GM19455 (cell line): ENCODE results near the gene RILPL2.
"Not testable (repeated sequence)": the region's sequence is repeated elsewhere in the genome, so short reads cannot be mapped to it uniquely, and the experiment has no call there.

Experiments used
- ATAC-seq: cut with Tn5 transposase; IDR thresholded peaks from one replicate; pipeline ENCODE4 v1.9.1; 2021; ENCODE audit not compliant: unreplicated experiment

The RILPL2 gene

DNA sequence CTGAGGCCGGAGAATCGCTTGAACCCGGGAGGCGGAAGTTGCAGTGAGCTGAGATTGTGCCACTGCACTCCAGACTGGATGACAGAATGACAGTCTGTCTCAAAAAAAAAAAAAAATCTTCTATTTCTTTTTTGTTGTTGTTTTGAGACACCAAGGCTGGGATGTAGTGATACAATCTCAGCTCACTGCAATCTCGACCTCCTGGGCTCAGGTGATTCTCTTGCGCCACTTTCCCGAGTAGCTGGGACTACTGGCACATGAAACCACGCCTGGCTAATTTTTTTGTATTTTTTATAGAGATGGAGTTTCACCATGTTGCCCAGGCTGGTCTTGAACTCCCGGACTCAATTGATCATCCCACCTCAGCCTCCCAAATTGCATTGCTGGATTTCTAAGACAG is 14.2 kb upstream of the RILPL2 start:
- ATAC-seq: no peak

- ATAC-seq: no peak
Observed at GRCh38 chr12:123449856-123450255, 13.4 kb upstream of the RILPL2 start.

GRCh38 chr12:123449249-123449733 is 12.8 kb upstream of the RILPL2 start:
- no peak for ATAC-seq

GRCh38 chr12:123446333-123446713 is 9.8 kb upstream of the RILPL2 start:
- ATAC-seq: no peak

DNA sequence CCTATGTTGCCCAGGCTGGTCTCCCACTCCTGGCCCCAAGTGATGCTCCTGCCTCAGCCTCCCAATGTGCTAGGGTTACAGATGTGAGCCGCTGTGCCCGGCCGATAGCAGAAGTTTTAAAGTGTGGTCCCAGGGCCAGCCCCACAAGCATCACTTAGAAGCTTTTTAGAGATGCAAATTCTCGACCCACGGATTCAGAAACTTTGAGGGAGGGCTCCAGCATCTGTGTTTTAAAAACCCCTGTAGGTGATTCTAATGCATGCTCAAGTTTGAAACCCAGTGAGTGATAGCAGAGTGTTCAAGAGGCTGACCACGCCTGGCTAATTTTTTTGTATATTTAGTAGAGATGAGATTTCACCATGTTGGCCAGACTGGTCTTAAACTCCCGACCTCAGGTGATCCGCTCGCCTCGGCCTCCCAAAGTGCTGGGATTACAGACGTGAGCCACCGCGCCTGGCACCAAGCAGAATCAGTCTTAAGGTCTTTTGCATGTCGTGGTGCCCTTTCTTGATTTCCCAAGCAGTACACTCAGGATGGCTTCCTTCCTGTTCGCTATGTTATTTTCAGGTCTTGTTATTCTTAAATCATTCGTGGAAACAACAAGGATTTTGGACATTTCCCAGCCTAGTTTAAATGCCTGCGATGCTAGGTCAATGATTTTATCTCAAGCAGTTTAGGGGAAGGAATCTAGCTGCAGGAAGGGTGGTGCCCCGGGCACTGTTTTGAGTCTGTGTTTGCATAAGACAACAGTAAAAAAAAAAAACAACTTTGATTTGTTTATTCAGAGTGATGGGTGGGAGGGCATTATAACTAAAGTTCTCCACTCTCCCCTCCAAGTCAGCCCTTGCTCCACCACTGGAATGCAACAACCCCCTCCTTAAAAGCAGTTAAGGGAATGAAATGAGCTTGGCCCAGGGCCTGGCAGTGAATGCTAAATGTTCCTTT is 9.2 kb upstream of the RILPL2 start:
- ATAC-seq: no peak

DNA sequence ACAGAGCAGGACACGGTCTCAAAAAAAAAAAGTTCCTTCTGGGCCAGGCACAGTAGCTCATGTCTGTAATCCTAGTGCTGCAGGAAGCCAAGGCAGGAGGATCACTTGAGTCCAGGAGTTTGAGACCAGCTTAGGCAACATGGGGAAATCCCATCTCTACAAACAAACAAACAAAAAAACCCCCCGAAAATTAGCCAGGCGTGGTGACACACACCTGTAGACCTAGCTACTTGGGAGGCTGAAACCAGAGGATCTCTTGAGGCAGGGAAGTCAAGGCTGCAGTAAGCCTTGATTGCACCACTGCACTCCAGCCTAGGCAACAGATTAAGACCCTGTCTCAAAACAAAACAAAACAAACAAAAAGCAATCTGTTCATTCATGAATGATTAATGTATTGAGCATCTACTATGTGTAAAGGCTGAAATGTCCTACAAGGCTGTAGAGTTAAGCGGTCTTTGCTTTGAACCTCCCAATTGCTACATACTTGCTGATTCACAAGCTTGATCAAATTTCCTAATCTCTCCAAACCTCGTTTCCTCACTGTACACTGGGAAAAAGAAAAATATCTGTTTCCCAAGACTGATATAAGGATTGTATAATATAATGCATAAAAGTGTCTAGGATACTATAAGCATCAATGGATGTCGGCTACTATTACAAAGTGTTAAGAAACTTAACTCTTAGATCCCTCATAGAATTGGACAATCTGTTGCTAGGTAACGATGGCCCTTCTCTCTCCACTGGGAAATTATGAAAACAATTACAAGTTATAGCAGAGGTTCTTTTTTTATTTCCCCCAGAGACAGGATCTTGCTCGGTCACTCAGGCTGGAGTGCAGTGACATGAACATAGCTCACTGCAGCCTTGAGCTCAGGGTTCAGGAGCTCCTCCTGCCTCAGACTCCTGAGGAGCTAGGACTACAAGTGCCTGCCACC is 7.9 kb upstream of the RILPL2 start:
- no peak for ATAC-seq

GRCh38 chr12:123442774-123443173 is 6.3 kb upstream of the RILPL2 start:
- no peak for ATAC-seq

DNA sequence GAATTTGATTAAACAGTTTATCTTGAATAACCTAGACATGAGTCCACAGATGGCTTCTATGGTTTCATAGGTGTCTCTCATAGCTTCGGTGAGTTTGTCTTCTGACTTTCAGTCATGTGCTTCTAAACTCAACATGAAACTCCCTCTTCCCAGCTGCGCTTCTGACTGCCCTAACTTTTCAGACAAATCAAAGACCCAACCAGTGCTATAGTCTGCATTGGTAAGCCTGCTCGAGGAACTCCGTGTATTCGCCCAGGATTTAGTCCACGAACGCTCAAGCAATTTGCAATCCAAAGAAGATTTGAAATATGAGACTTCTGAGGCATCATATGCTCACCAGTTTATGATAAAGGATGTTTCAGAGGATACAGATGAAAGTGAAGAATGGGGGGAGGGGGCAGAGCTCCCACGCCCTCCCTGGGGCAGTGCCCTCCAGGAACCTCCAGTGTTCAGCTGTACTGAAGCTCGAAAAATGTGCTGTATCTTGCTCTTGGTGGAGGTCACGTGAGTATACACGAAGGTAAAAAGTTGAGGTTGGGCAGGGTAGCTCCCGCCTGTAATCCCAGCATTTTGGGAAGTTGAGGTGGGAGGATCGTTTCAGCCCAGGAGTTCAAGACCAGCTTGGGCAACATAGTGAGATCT is 5.2 kb upstream of the RILPL2 start:
- peak; percentile 64 for ATAC-seq

GRCh38 chr12:123435636-123436016 is 858 bp downstream of the RILPL2 start:
- ATAC-seq: no peak

GRCh38 chr12:123433615-123434014 is 2.9 kb downstream of the RILPL2 start:
- ATAC-seq: no peak

GRCh38 chr12:123431951-123432817 is 4.3 kb downstream of the RILPL2 start:
- ATAC-seq: not testable (repeated sequence)

GRCh38 chr12:123429101-123429500 is 7.4 kb downstream of the RILPL2 start:
- ATAC-seq: not testable (repeated sequence)

GRCh38 chr12:123428591-123428990 is 7.9 kb downstream of the RILPL2 start:
- no peak for ATAC-seq

GRCh38 chr12:123427036-123427769 is 9.3 kb downstream of the RILPL2 start:
- peak; percentile 83 for ATAC-seq

DNA sequence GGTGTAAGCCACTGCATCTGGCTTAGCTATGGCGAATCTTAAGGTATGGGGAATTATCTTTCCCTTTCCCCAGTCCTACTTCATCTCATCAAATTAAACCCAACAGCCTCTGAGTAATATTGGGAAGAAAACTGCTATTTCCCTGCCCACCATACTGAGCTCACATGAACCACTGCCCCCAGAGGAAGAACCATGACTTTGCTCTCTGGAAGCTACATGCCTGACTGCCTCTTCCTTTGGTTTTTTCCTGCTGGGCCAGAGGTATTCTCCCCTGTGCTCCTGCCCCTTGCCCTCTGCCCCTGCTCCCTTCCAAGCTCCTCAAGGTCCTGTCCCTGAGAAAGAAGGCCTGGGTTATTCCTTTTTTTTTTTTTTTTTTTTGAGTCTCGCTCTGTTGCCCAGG is 15.2 kb downstream of the RILPL2 start:
- no peak for ATAC-seq

DNA sequence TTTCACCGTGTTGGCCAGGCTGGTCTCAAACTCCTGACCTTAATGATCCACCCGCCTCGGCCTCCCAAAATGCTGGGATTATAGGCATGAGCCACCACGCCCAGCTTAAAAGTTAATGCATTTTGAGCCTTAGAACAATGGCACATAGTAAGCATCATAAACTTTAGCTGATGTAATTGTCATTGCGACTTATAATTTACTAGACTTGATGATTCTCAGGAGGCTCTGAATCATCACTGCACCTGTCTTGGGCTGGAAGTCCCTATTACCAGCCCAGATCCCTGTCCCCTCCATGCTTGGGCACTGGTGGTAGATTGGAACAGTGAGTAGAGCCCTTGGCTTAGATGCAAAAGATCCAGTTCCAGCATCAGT is 26.5 kb downstream of the RILPL2 start:
- ATAC-seq: no peak

GRCh38 chr12:123409284-123410040 is 27.0 kb downstream of the RILPL2 start:
- ATAC-seq: not testable (repeated sequence)

GRCh38 chr12:123408619-123409018 is 27.9 kb downstream of the RILPL2 start:
- not testable (repeated sequence) for ATAC-seq

- not testable (repeated sequence) for ATAC-seq
Observed at GRCh38 chr12:123407934-123408333, 28.6 kb downstream of the RILPL2 start.
